Measurements from ENCODE around the gene ADAT3. TPM values are rescaled to one million over a fixed set of nuclear protein-coding genes. Genes with fewer than 3 reads are reported as not detected.

Gene ADAT3
- polyA plus RNA-seq, 2 of the 4 experiments (the other 2 are of a cell fraction): 0.66 to 5.6 TPM

DNA sequence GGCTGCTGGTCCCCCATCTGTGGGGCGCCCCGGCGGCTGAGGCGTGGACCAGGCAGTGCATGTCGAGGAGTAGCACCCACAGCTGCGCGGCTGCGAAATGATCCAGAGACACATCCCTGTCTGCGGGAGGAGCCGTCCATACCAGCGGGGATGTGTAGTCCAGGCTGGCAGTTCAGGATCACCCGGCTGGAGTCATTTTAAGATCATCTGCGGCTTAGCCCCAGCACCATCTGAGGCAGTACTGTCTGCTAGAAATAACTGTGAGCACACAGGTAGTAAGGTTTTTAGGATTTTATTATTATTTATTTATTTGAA lies 3.1 kb downstream of the ADAT3 start:
- peaks cover 15% of the 10 kb centered on the region; the same call in 1 of the 3 replicates for H3K4me1 ChIP-seq
- FAIRE-seq (no peak), DNase-seq (ENCODE audit: low read depth in 1 of 2, low spot score in 1 of 2) (no peak), ATAC-seq (no peak)
- H3K27ac ChIP-seq: no peak overlapping the region
- ChIA-PET POLR2A (no interaction called here), CTCF (no interaction called here)
- TF ChIP-seq, protein P1, sequence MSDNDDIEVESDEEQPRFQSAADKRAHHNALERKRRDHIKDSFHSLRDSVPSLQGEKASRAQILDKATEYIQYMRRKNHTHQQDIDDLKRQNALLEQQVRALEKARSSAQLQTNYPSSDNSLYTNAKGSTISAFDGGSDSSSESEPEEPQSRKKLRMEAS (IDR thresholded peaks at IDR 0.05): no peak
- no peak for TF ChIP-seq RARB (CRISPR knock-in tag; IDR thresholded peaks at IDR 0.05)
- TF ChIP-seq, protein P2, sequence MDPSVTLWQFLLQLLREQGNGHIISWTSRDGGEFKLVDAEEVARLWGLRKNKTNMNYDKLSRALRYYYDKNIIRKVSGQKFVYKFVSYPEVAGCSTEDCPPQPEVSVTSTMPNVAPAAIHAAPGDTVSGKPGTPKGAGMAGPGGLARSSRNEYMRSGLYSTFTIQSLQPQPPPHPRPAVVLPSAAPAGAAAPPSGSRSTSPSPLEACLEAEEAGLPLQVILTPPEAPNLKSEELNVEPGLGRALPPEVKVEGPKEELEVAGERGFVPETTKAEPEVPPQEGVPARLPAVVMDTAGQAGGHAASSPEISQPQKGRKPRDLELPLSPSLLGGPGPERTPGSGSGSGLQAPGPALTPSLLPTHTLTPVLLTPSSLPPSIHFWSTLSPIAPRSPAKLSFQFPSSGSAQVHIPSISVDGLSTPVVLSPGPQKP (IDR thresholded peaks at IDR 0.05; ENCODE audit: low read depth, low read length): no peak
- no peak for TF ChIP-seq MYC (IDR thresholded peaks at IDR 0.05; ENCODE audit: borderline replicate concordance, low read length)
- TF ChIP-seq EP300 (IDR thresholded peaks at IDR 0.05): no peak
- H3K9me3 ChIP-seq: no peaks in the 10 kb centered on the region
- H3K4me2 ChIP-seq: no peak overlapping the region
- WGBS (ENCODE audit: missing lambda C conversion rate): 93% methylated on average over 3 of the region's 13 CpGs
- no peak overlapping the region for H3K4me3 ChIP-seq

DNA sequence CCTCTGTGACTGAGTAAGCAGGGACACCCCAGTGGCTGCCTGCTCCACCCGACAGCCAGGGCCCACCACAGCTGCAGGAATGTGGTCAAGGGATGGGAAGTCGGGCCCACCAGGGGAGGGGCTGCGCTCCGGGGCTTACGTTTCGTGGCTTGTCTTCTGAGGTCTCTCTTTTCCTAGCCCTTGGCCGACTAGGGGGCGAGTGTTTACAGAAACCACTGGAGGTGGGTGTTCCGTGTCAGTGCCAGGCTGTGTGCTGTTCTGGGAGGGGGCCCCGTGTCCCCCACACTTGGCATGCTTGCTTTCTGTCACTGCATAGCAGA lies 4.5 kb downstream of the ADAT3 start:
- no peak for FAIRE-seq
- no peaks in the 10 kb centered on the region for H3K9me3 ChIP-seq
- no peak overlapping the region for H3K4me2 ChIP-seq
- no peak overlapping the region for H3K4me3 ChIP-seq
- peaks cover 13% of the 10 kb centered on the region; the same call in 1 of the 3 replicates for H3K4me1 ChIP-seq
- H3K27ac ChIP-seq: no peak overlapping the region
- DNase-seq (ENCODE audit: low read depth in 1 of 2, low spot score in 1 of 2): no peak
- CTCF ChIA-PET: interaction anchor here (0.9 to 3.2 kb wide), 3 partner anchors 12 to 727 kb away, joined by 3 to 14 read pairs (median 3); no protein-coding TSS in a partner anchor
- ATAC-seq: no peak
- TF ChIP-seq NFE2L2 (conservative IDR thresholded peaks at IDR 0.05; ENCODE audit: low read length) (no peak), RNF2 (IDR thresholded peaks at IDR 0.05; ENCODE audit: borderline replicate concordance, low read depth) (no peak), NR3C1 (IDR thresholded peaks at IDR 0.05) (no peak), NPAS2 (CRISPR knock-in tag; IDR thresholded peaks at IDR 0.05; ENCODE audit: borderline replicate concordance) (no peak), POLR2AphosphoS2 (conservative IDR thresholded peaks at IDR 0.05; ENCODE audit: low read length) (no peak), HEYL (CRISPR knock-in tag; IDR thresholded peaks at IDR 0.05) (no peak), KDM5A (IDR thresholded peaks at IDR 0.05) (no peak), RARB (CRISPR knock-in tag; IDR thresholded peaks at IDR 0.05) (no peak), EHMT2 (IDR thresholded peaks at IDR 0.05; ENCODE audit: low read depth) (no peak), HDAC2 (IDR thresholded peaks at IDR 0.05) (no peak), SREBF2 (IDR thresholded peaks at IDR 0.05) (no peak), GATA3 (IDR thresholded peaks at IDR 0.05; ENCODE audit: borderline replicate concordance) (no peak), SMC3 (IDR thresholded peaks at IDR 0.05) (no peak), HOXB13 (CRISPR knock-in tag; IDR thresholded peaks at IDR 0.05; ENCODE audit: low read depth) (no peak), CEBPB (IDR thresholded peaks at IDR 0.05) (no peak)
- TF ChIP-seq, protein P3, sequence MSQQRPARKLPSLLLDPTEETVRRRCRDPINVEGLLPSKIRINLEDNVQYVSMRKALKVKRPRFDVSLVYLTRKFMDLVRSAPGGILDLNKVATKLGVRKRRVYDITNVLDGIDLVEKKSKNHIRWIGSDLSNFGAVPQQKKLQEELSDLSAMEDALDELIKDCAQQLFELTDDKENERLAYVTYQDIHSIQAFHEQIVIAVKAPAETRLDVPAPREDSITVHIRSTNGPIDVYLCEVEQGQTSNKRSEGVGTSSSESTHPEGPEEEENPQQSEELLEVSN (IDR thresholded peaks at IDR 0.05; ENCODE audit: borderline replicate concordance, low read depth): no peak
- POLR2A ChIA-PET: no interaction called here
- 90% methylated on average over 8 of the region's 10 CpGs for WGBS (ENCODE audit: missing lambda C conversion rate)

DNA sequence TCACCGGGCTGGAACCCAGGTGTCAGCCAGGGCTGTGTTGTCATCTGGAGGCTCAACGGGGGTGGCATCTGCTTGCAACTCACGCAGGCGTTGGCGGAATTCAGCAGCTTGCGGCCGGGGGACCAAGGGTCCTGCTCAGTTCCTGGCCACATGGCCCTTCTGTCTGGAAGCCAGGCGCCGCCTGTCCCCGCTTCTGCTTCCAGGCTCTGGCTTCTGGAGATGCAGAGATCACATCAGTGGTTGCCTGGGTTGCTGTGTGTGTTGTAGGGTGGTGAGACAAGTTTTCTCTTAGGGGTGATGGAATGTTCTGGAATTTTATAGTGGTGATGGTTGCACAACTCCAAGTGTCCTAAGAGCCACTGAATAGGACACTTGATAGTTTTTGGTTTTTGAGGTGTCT lies 5.0 kb downstream of the ADAT3 start:
- 99% methylated on average over 10 of the region's 10 CpGs for WGBS (ENCODE audit: missing lambda C conversion rate)
- TF ChIP-seq JUNB (IDR thresholded peaks at IDR 0.05) (no peak), FOSL2 (IDR thresholded peaks at IDR 0.05) (no peak), FOSL2 (CRISPR knock-in tag; IDR thresholded peaks at IDR 0.05) (no peak), CHD2 (IDR thresholded peaks at IDR 0.05; ENCODE audit: low read length, partially characterized antibody) (no peak), EP300 (IDR thresholded peaks at IDR 0.05) (no peak), RCOR1 (IDR thresholded peaks at IDR 0.05; ENCODE audit: low read depth, low read length) (no peak)
- TF ChIP-seq, protein P4, sequence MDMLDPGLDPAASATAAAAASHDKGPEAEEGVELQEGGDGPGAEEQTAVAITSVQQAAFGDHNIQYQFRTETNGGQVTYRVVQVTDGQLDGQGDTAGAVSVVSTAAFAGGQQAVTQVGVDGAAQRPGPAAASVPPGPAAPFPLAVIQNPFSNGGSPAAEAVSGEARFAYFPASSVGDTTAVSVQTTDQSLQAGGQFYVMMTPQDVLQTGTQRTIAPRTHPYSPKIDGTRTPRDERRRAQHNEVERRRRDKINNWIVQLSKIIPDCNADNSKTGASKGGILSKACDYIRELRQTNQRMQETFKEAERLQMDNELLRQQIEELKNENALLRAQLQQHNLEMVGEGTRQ (IDR thresholded peaks at IDR 0.05): no peak
- TF ChIP-seq, protein P1 (IDR thresholded peaks at IDR 0.05): no peak
- H3K4me2 ChIP-seq: no peak overlapping the region
- H3K9me3 ChIP-seq: no peaks in the 10 kb centered on the region
- ATAC-seq: no peak
- no peak overlapping the region for H3K4me3 ChIP-seq
- no peak overlapping the region for H3K27ac ChIP-seq
- POLR2A ChIA-PET: interaction anchor here (0.7 kb wide), 1 partner anchor 86 kb away, joined by 3 read pairs; no protein-coding TSS in a partner anchor
- peaks cover 12% of the 10 kb centered on the region; the same call in 1 of the 3 replicates for H3K4me1 ChIP-seq
- no peak for DNase-seq (ENCODE audit: low read depth in 1 of 2, low spot score in 1 of 2)
- CTCF ChIA-PET: interaction anchor here (0.6 to 3.2 kb wide), 4 partner anchors 14 to 727 kb away, joined by 3 to 14 read pairs (median 4); no protein-coding TSS in a partner anchor
- FAIRE-seq: no peak
